Glutamatergic neuron (in vitro differentiated cells): Measurements from ENCODE around the gene SERPINH1. TPM values are rescaled to one million over a fixed set of nuclear protein-coding genes. Genes with fewer than 3 reads are reported as not detected.

Experiments used
- DNase-seq: peaks from one replicate; pipeline ENCODE4 v3.0.0; 2022
- H3K27ac Mint-ChIP-seq: one replicate; pipeline ENCODE4 v1.8.0; 2020; ENCODE audit warnings: mild to moderate bottlenecking, mixed read lengths, inconsistent platforms; ENCODE audit not compliant: unreplicated experiment
- H3K27me3 Mint-ChIP-seq: one replicate; pipeline ENCODE4 v1.8.0; 2020; ENCODE audit warnings: mild to moderate bottlenecking, moderate library complexity, mixed read lengths, inconsistent platforms; ENCODE audit not compliant: unreplicated experiment
- H3K36me3 Mint-ChIP-seq: one replicate; pipeline ENCODE4 v1.8.0; 2020; ENCODE audit warnings: mild to moderate bottlenecking, mixed read lengths, inconsistent platforms; ENCODE audit not compliant: unreplicated experiment
- H3K4me1 Mint-ChIP-seq: one replicate; pipeline ENCODE4 v1.8.0; 2020; ENCODE audit warnings: mild to moderate bottlenecking, low read depth, mixed read lengths, inconsistent platforms; ENCODE audit not compliant: unreplicated experiment
- H3K4me3 Mint-ChIP-seq: one replicate; pipeline ENCODE4 v1.8.0; 2020; ENCODE audit warnings: mild to moderate bottlenecking, mixed read lengths, inconsistent platforms; ENCODE audit not compliant: unreplicated experiment
- H3K9me3 Mint-ChIP-seq: one replicate; pipeline ENCODE4 v1.8.0; 2020; ENCODE audit warnings: mild to moderate bottlenecking, moderate library complexity, mixed read lengths, inconsistent platforms; ENCODE audit not compliant: unreplicated experiment
- total RNA-seq: library from RNA; stranded (reverse); fragmentation: NEBNext Ultra II Directional; extraction: Animal tissue kit (Norgen Biotek cat#: 25700); gene quantifications from one replicate; pipeline ENCODE4 v1.2.1, GENCODE V29; 2021; ENCODE audit not compliant: unreplicated experiment
- TF ChIP-seq, protein P1 (sequence below): fragments of 200-600 bp; sonication (generic); IDR thresholded peaks from one replicate; pipeline ENCODE4 v1.5.0; 2021; ENCODE audit not compliant: partially characterized antibody, unreplicated experiment

Gene SERPINH1
- total RNA-seq, 1 donor from 2014 or later, result 35.0 TPM

DNA sequence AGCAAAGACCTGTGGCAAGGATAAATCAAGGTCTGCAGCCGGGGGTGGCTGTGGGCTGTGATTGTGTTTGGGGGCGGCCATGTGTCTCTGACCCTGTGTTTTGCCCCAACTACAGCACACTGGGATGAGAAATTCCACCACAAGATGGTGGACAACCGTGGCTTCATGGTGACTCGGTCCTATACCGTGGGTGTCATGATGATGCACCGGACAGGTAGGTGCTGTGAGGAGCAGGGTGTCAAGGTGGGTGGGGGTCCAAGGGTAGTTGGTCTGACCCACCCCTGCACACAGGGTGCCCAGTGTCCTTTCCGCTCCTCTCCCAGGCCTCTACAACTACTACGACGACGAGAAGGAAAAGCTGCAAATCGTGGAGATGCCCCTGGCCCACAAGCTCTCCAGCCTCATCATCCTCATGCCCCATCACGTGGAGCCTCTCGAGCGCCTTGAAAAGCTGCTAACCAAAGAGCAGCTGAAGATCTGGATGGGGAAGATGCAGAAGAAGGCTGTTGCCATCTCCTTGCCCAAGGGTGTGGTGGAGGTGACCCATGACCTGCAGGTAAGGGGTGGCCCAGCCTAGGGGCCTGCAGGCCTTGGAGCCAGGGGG is 6.7 kb downstream of the SERPINH1 start:
- H3K4me1 Mint-ChIP-seq, result peaks cover 5% of the 10 kb centered on the region
- no peak overlapping the region for H3K27ac Mint-ChIP-seq
- TF ChIP-seq, protein P1, sequence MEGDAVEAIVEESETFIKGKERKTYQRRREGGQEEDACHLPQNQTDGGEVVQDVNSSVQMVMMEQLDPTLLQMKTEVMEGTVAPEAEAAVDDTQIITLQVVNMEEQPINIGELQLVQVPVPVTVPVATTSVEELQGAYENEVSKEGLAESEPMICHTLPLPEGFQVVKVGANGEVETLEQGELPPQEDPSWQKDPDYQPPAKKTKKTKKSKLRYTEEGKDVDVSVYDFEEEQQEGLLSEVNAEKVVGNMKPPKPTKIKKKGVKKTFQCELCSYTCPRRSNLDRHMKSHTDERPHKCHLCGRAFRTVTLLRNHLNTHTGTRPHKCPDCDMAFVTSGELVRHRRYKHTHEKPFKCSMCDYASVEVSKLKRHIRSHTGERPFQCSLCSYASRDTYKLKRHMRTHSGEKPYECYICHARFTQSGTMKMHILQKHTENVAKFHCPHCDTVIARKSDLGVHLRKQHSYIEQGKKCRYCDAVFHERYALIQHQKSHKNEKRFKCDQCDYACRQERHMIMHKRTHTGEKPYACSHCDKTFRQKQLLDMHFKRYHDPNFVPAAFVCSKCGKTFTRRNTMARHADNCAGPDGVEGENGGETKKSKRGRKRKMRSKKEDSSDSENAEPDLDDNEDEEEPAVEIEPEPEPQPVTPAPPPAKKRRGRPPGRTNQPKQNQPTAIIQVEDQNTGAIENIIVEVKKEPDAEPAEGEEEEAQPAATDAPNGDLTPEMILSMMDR, result no peak
- peaks cover 2% of the 10 kb centered on the region for H3K9me3 Mint-ChIP-seq
- peaks cover 3% of the 10 kb centered on the region for H3K27me3 Mint-ChIP-seq
- H3K4me3 Mint-ChIP-seq, result no peak overlapping the region
- no peaks in the 10 kb centered on the region for H3K36me3 Mint-ChIP-seq
- DNase-seq, result no peak

- Mint-ChIP-seq H3K36me3 (no peaks in the 10 kb centered on the region), H3K27ac (no peak overlapping the region), H3K9me3 (peaks cover 2% of the 10 kb centered on the region), H3K27me3 (peaks cover 2% of the 10 kb centered on the region), H3K4me1 (no peaks in the 10 kb centered on the region), H3K4me3 (no peak overlapping the region)
- TF ChIP-seq, protein P1, result no peak
- no peak for DNase-seq
Measured at GRCh38 chr11:75570559-75571139, 8.6 kb downstream of the SERPINH1 start.

- DNase-seq, result no peak
- TF ChIP-seq, protein P1, result no peak
- peaks cover 2% of the 10 kb centered on the region for H3K9me3 Mint-ChIP-seq
- H3K27me3 Mint-ChIP-seq, result peaks cover 2% of the 10 kb centered on the region
- peaks cover 5% of the 10 kb centered on the region for H3K4me1 Mint-ChIP-seq
- H3K27ac Mint-ChIP-seq, result no peak overlapping the region
- no peak overlapping the region for H3K4me3 Mint-ChIP-seq
- no peaks in the 10 kb centered on the region for H3K36me3 Mint-ChIP-seq
Measured at GRCh38 chr11:75571625-75572024, 9.6 kb downstream of the SERPINH1 start.

DNA sequence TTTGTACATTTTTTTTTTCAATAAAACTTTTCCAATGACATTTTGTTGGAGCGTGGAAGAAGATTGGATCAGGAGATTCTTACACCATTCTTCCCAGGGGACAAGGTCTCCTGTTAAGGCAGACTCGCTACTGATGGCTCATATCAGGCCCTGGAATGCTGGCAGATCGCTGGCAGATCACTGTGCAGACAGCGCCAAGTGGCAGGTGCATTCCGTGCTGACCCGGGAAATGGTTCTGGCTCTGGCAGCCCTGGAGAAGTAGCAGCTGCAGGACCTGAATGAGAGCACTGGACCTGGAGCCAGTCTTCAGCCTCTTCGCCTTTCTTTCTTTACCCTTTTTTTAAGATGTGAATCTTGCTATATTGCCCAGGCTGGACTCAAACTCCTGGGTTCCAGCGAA is 10.7 kb downstream of the SERPINH1 start:
- no peak for DNase-seq
- Mint-ChIP-seq H3K27me3 (peaks cover 2% of the 10 kb centered on the region), H3K27ac (no peak overlapping the region), H3K36me3 (no peaks in the 10 kb centered on the region), H3K4me1 (peaks cover 6% of the 10 kb centered on the region), H3K9me3 (peaks cover 2% of the 10 kb centered on the region), H3K4me3 (no peak overlapping the region)
- TF ChIP-seq, protein P1, result no peak
